ENCODE measurements around the gene ABCC5. TPM values are rescaled to one million over a fixed set of nuclear protein-coding genes. Genes with fewer than 3 reads are reported as not detected.
"Not testable (repeated sequence)": the region's sequence is repeated elsewhere in the genome, so short reads cannot be mapped to it uniquely, and the experiment has no call there.

ABCC5 gene
- total RNA-seq, 1 donor, result 23.3 TPM

DNA sequence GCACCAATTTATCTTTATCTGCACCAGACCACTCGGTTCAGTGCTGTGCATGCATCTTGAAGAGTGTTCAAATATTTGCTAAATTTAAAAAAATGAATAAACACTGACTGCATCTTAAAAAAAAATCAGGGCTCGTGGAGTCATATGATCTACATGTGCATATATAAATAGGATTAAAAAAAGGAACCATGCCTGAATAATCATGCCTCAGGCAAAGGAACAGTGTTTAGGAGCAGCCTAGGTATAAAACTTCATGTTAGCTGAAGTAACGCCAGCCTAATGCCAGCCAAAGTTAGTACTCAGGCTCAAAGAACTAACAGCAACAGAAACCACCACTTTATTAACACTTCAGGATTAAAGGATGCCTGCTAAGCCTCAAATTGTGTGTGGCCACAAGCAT is 9.5 kb downstream of the ABCC5 start:
- DNase-seq (ENCODE audit: low read depth), result no peak
- no peak overlapping the region for H3K4me3 ChIP-seq (ENCODE audit: low read depth, low read length)
- TF ChIP-seq, protein P1, sequence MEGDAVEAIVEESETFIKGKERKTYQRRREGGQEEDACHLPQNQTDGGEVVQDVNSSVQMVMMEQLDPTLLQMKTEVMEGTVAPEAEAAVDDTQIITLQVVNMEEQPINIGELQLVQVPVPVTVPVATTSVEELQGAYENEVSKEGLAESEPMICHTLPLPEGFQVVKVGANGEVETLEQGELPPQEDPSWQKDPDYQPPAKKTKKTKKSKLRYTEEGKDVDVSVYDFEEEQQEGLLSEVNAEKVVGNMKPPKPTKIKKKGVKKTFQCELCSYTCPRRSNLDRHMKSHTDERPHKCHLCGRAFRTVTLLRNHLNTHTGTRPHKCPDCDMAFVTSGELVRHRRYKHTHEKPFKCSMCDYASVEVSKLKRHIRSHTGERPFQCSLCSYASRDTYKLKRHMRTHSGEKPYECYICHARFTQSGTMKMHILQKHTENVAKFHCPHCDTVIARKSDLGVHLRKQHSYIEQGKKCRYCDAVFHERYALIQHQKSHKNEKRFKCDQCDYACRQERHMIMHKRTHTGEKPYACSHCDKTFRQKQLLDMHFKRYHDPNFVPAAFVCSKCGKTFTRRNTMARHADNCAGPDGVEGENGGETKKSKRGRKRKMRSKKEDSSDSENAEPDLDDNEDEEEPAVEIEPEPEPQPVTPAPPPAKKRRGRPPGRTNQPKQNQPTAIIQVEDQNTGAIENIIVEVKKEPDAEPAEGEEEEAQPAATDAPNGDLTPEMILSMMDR (IDR thresholded peaks at IDR 0.05; ENCODE audit: insufficient read depth, low read depth, low read length), result no peak

DNA sequence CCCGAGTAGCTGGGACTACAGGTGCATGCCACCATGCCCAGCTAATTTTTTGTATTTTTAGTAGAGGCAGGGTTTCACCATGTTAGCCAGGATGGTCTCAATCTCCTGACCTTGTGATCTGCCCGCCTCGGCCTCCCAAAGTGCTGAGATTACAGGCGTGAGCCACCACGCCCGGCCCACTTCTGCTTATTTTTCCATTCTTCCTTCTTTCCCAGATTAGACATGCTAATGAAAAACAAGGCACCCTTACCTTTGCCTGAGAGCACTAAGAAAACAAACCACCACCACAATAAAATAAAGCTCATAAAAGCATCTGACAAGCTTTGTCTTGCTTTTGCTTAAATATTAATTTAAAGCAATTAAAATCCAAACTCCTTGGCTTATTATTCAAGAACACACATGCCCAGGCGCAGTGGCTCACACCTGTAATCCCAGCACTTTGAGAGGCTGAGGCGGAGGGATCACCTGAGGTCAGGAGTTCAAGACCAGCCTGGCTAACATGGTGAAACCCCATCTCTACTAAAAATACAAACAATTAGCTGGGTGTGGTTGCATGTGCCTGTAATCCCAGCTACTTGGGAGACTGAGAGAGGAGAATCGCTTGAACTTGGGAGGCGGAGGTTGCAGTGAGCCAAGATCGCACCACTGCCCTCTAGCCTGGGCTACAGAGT is 10.4 kb downstream of the ABCC5 start:
- DNase-seq (ENCODE audit: low read depth); H3K4me3 ChIP-seq (ENCODE audit: low read depth, low read length): not testable (repeated sequence)

DNA sequence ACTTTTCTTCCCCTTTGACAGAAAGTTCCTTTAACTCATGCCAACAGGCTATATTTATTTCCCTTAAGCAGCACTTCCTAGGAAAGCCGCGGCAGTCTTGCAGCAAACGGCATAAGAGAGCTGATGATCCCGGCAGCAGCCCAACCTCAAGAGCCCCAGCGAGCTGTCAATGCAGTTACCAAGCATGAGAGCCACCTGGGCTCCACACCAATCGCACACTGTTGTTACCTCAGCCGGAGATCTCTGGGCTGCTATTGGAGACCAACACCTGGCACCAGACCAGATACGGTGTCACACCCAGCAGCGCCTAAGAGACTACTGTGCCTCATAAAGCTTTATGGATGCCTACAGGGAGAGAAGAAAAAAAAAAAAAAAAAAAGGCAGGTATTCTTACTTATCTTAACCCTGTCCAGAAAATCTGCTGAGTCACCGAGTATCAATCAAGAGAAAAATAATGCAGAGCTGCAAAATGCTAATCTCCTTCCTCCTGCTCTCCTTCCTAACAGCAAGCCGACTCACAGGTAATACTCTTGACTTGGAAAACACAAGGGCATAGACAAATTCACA is 11.7 kb downstream of the ABCC5 start:
- peak; percentile 17 for DNase-seq (ENCODE audit: low read depth)
- TF ChIP-seq, protein P1 (IDR thresholded peaks at IDR 0.05; ENCODE audit: insufficient read depth, low read depth, low read length), result no peak
- no peak overlapping the region for H3K4me3 ChIP-seq (ENCODE audit: low read depth, low read length)

DNA sequence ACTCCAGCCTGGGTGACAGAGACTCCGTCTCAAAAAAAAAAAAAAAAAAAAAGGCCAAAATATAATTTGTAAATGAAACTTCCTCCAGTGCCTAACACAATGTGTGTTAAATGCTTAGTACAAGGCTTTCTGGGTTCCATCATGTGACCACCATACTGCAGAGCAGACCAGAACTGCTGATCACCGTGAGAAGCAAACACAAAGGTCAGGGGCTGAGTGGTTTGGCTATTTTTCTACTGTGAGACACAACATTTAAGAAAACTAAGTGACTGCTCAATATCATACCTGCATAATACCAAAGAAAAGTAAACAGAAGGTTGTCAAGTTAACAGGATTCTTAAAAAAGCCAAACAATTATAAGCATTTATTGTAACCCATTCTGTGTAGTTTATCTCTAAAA is 13.2 kb downstream of the ABCC5 start:
- no peak overlapping the region for H3K4me3 ChIP-seq (ENCODE audit: low read depth, low read length)
- TF ChIP-seq, protein P1 (IDR thresholded peaks at IDR 0.05; ENCODE audit: insufficient read depth, low read depth, low read length), result no peak
- DNase-seq (ENCODE audit: low read depth), result peak; percentile 51

DNA sequence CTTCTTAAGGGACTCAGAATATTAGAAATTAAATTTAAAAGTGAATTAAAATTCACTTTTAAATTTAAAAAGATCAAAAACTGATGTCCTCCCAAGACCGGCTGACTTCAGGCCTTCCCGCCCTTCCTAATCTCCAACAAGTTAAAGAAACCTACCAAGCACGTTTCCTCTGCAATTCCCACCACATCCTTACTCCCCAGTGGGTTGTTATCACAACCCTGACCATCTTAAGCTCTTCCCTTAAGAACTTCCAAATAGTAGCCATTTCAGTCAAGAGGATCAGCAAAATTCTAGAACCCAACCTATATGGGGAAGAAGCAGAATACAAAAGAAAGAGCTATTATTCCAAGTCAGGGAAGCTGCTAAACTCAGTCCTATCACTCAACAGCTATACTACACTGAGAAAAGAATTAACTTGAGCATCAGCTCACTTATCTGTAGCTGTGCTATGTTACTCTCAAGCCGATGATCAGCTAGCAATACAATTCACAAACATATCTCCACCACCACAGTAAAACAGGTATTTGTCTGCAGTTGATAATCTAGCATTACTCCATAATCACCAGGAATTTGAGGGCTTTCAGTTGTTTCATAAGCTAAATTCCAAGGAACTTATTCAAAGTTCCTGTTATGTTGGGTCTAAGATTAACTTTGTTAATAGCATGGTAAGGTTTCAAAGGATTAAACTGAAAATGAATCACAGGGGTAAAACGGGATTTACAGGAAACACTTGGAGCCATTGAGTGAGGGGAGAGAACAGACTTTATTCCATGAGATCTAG is 14.3 kb downstream of the ABCC5 start:
- H3K4me3 ChIP-seq (ENCODE audit: low read depth, low read length), result no peak overlapping the region
- DNase-seq (ENCODE audit: low read depth), result peak; percentile 78
- TF ChIP-seq, protein P1 (IDR thresholded peaks at IDR 0.05; ENCODE audit: insufficient read depth, low read depth, low read length), result no peak

DNA sequence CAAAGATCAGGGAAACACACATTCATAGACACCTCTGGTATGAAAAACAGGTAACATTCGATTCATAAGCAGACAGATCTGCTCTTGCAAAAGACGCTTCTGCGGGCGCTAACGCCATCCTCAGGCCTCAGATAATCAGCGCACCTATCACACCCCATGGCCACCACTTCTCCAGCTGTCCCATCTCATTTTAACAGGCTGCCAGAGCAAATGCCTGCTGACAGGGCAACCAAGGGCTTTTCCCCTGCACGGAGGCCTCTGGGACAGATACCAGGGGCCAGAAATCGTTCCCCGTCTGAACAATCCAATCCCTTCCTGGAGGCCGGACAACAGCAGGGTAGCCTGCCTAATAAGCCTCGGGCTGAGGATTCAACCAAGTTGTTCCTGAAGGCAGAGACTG is 15.2 kb downstream of the ABCC5 start:
- no peak overlapping the region for H3K4me3 ChIP-seq (ENCODE audit: low read depth, low read length)
- DNase-seq (ENCODE audit: low read depth), result no peak
- TF ChIP-seq, protein P1 (IDR thresholded peaks at IDR 0.05; ENCODE audit: insufficient read depth, low read depth, low read length), result no peak

DNA sequence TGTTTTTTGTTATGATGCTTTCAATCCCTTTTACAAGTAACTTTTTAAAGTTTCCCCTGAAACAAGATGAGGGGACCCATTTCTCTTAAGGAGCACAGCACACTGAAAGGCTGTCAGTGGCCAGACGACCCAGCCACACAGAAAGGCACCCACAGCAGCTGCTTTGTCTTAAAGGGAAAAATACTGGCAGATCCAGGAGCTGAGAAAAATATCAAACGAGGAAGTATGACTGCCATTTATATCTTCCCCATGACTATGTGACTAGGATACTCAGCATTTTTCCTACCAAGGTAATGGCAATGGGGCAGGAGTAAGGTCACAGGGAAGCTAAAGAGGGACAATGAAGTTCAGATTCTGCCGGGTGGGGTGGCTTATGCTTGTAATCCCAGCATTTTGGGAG is 15.9 kb downstream of the ABCC5 start:
- no peak for DNase-seq (ENCODE audit: low read depth)
- TF ChIP-seq, protein P1 (IDR thresholded peaks at IDR 0.05; ENCODE audit: insufficient read depth, low read depth, low read length), result no peak
- no peak overlapping the region for H3K4me3 ChIP-seq (ENCODE audit: low read depth, low read length)

Measured in fibroblast of villous mesenchyme (primary cell).